SK-N-SH (cell line): ENCODE results near the gene ARL5C. TPM values are rescaled to one million over a fixed set of nuclear protein-coding genes. Genes with fewer than 3 reads are reported as not detected.

Experiments used
- CTCF ChIA-PET: fragments of 300-600, 350-600 bp; formaldehyde crosslinking; extraction: SDS; loops from one replicate; lab custom pipeline; 2021; lab: Yijun Ruan, JAX
- POLR2A ChIA-PET: fragments of 350-600 bp; sonication (Branson Sonifier 250); formaldehyde crosslinking; extraction: SDS; loops from one replicate; lab custom pipeline; 2020; ENCODE audit warnings: antibody characterized with exemption, inconsistent platforms; lab: Yijun Ruan, JAX
- DNase-seq: peaks from one replicate; pipeline ENCODE4 v3.0.0; 2012
- H2AFZ ChIP-seq: fragments of 200-600 bp; sonication (generic); 2 replicates; pipeline ENCODE4 v1.8.1; 2016; ENCODE audit warnings: antibody characterized with exemption, mild to moderate bottlenecking, low read depth
- H3F3A ChIP-seq: fragments of 200-600 bp; sonication (generic); replicated peaks from 2 replicates; pipeline ENCODE3; 2016; ENCODE audit warnings: antibody characterized with exemption, mild to moderate bottlenecking; ENCODE audit not compliant: insufficient read depth
- H3K27ac ChIP-seq, 2 experiments: fragments of 200-500 bp in 1 of 2; fragments of 200-600 bp in 1 of 2; sonication (Bioruptor generic) in 1 of 2; sonication (generic), shearing (Covaris generic) in 1 of 2; 2 replicates each; pipeline versions ENCODE4 v1.5.1 to v1.6.1; 2014 to 2016; ENCODE audit warnings: low read depth in 2 of 2, inconsistent platforms in 1 of 2, low read length in 1 of 2, mild to moderate bottlenecking in 1 of 2, mixed read lengths in 1 of 2
- H3K27me3 ChIP-seq: fragments of 200-600 bp; sonication (generic), shearing (Covaris generic); 2 replicates; pipeline ENCODE4 v1.6.1; 2016; ENCODE audit warnings: mixed run types; ENCODE audit not compliant: insufficient read depth
- H3K36me3 ChIP-seq, 2 experiments: fragments of 200-500 bp in 1 of 2; fragments of 200-600 bp in 1 of 2; sonication (Bioruptor generic) in 1 of 2; sonication (generic) in 1 of 2; replicated peaks in 1 of 2; 2 replicates each; pipeline versions ENCODE3 to v1.5.1; 2014 to 2016; ENCODE audit warnings: low read length in 1 of 2, mild to moderate bottlenecking in 1 of 2; ENCODE audit not compliant: insufficient read depth in 2 of 2, control insufficient read depth in 1 of 2
- H3K4me1 ChIP-seq, 2 experiments: fragments of 200-500 bp in 1 of 2; fragments of 200-600 bp in 1 of 2; sonication (Bioruptor generic) in 1 of 2; sonication (generic), shearing (Covaris generic) in 1 of 2; 2 replicates each; pipeline versions ENCODE4 v1.5.1 to v1.6.1; 2014 to 2016; ENCODE audit warnings: low read depth in 1 of 2, low read length in 1 of 2, mixed run types in 1 of 2; ENCODE audit not compliant: insufficient read depth in 2 of 2, control insufficient read depth in 1 of 2
- H3K4me2 ChIP-seq: fragments of 200-600 bp; sonication (generic), shearing (Covaris generic); 2 replicates; pipeline ENCODE4 v1.6.1; 2017; ENCODE audit warnings: mixed run types
- H3K4me3 ChIP-seq, 2 experiments: fragments of 200-500 bp in 1 of 2; fragments of 200-600 bp in 1 of 2; sonication (Bioruptor generic) in 1 of 2; sonication (generic), shearing (Covaris generic) in 1 of 2; 2 replicates each; pipeline versions ENCODE4 v1.5.1 to v1.8.1; 2014 to 2016; ENCODE audit warnings: low read depth in 2 of 2, inconsistent platforms in 1 of 2, low read length in 1 of 2, mild to moderate bottlenecking in 1 of 2, mixed read lengths in 1 of 2, moderate library complexity in 1 of 2
- H3K79me2 ChIP-seq: fragments of 200-600 bp; sonication (generic); 2 replicates; pipeline ENCODE4 v1.8.1; 2017; ENCODE audit warnings: mild to moderate bottlenecking; ENCODE audit not compliant: insufficient read depth
- H3K9ac ChIP-seq: fragments of 200-600 bp; sonication (generic); 2 replicates; pipeline ENCODE4 v1.6.1; 2017; ENCODE audit warnings: mixed run types
- H3K9me2 ChIP-seq: fragments of 200-600 bp; sonication (generic); 2 replicates; pipeline ENCODE4 v1.6.1; 2017; ENCODE audit warnings: mixed run types
- H3K9me3 ChIP-seq: fragments of 200-600 bp; sonication (generic); 2 replicates; pipeline ENCODE4 v1.6.1; 2017; ENCODE audit warnings: mixed run types, mild to moderate bottlenecking, moderate library complexity
- H4K20me1 ChIP-seq: fragments of 200-600 bp; sonication (generic); 2 replicates; pipeline ENCODE4 v1.6.1; 2017; ENCODE audit warnings: mild to moderate bottlenecking, mixed run types; ENCODE audit not compliant: insufficient read depth
- CHD2 ChIP-seq: fragments of 150-350 bp; IDR thresholded peaks from 2 replicates; pipeline ENCODE4 v1.6.1; 2018; ENCODE audit warnings: low read length; ENCODE audit not compliant: partially characterized antibody
- CTCF ChIP-seq: fragments of 200-600 bp; sonication (generic); IDR thresholded peaks from 2 replicates; pipeline ENCODE4 v1.6.1; 2017; ENCODE audit warnings: antibody characterized with exemption, mild to moderate bottlenecking, moderate library complexity
- ELF1 ChIP-seq: IDR thresholded peaks from 2 replicates; pipeline ENCODE4 v1.4.0; 2012
- EZH2phosphoT487 ChIP-seq: fragments of 200-600 bp; sonication (generic); IDR thresholded peaks from 2 replicates; pipeline ENCODE4 v1.6.1; 2017; ENCODE audit warnings: low read depth, mixed run types, mild to moderate bottlenecking, antibody characterized with exemption, moderate library complexity, borderline replicate concordance
- FOSL2 ChIP-seq: IDR thresholded peaks from 2 replicates; pipeline ENCODE4 v1.4.0; 2012; ENCODE audit warnings: low read depth, mild to moderate bottlenecking, moderate library complexity, borderline replicate concordance
- FOXJ3 ChIP-seq: sonication (generic); formaldehyde crosslinking; IDR thresholded peaks from 2 replicates; pipeline ENCODE4 v1.5.1; 2020; ENCODE audit warnings: mild to moderate bottlenecking, missing genetic modification reagents
- GABPA ChIP-seq: IDR thresholded peaks from 2 replicates; pipeline ENCODE4 v1.4.0; 2012; ENCODE audit warnings: low read depth, mild to moderate bottlenecking
- JUND ChIP-seq: IDR thresholded peaks from 2 replicates; pipeline ENCODE4 v1.4.0; 2012
- MEF2A ChIP-seq: IDR thresholded peaks from 2 replicates; pipeline ENCODE4 v1.4.0; 2012; ENCODE audit warnings: low read depth, borderline replicate concordance
- MXI1 ChIP-seq: IDR thresholded peaks from 2 replicates; pipeline ENCODE4 v1.6.1; 2012; ENCODE audit warnings: mild to moderate bottlenecking, low read depth, low read length, improper control_type of control experiment
- POLR2AphosphoS5 ChIP-seq: IDR thresholded peaks from 2 replicates; pipeline ENCODE4 v1.6.1; 2012; ENCODE audit warnings: low read depth, low read length
- RXRA ChIP-seq: IDR thresholded peaks from 2 replicates; pipeline ENCODE4 v1.4.0; 2012; ENCODE audit warnings: low read depth, mild to moderate bottlenecking, borderline replicate concordance
- SMC3 ChIP-seq: IDR thresholded peaks from 2 replicates; pipeline ENCODE4 v1.6.1; 2012; ENCODE audit warnings: low read depth, low read length, improper control_type of control experiment
- TAF1 ChIP-seq: IDR thresholded peaks from 2 replicates; pipeline ENCODE4 v1.6.1; 2012; ENCODE audit warnings: low read depth, mild to moderate bottlenecking, low read length, moderate library complexity, borderline replicate concordance
- YY1 ChIP-seq: IDR thresholded peaks from 2 replicates; pipeline ENCODE4 v1.4.0; 2012; ENCODE audit warnings: low read depth, mild to moderate bottlenecking
- WGBS: methylation state at CpG from one replicate; pipeline ENCODE4 v1.1.6; 2017; ENCODE audit warnings: low lambda C conversion rate; 5-methylcytosine and 5-hydroxymethylcytosine counted together
- polyA plus RNA-seq, 3 experiments: library from polyadenylated mRNA; depleted of rRNA; stranded (reverse); fragments of >200 nt; gene quantifications; 2 replicates each; pipeline ENCODE4 v1.2.3, GENCODE V29; 2012
- TF ChIP-seq, protein P1 (sequence below): IDR thresholded peaks from 2 replicates; pipeline ENCODE4 v1.4.0; 2012; ENCODE audit warnings: low read depth, borderline replicate concordance
- TF ChIP-seq, protein P2 (sequence below): IDR thresholded peaks from 2 replicates; pipeline ENCODE4 v1.4.0; 2012; ENCODE audit warnings: low read depth, borderline replicate concordance
- TF ChIP-seq, protein P3 (sequence below): fragments of 150-350 bp; IDR thresholded peaks from 2 replicates; pipeline ENCODE4 v1.6.1; 2016; ENCODE audit warnings: mild to moderate bottlenecking, low read depth, low read length

ARL5C gene
- polyA plus RNA-seq, 1 of the 3 experiments (the other 2 are of a cell fraction) = not detected

DNA sequence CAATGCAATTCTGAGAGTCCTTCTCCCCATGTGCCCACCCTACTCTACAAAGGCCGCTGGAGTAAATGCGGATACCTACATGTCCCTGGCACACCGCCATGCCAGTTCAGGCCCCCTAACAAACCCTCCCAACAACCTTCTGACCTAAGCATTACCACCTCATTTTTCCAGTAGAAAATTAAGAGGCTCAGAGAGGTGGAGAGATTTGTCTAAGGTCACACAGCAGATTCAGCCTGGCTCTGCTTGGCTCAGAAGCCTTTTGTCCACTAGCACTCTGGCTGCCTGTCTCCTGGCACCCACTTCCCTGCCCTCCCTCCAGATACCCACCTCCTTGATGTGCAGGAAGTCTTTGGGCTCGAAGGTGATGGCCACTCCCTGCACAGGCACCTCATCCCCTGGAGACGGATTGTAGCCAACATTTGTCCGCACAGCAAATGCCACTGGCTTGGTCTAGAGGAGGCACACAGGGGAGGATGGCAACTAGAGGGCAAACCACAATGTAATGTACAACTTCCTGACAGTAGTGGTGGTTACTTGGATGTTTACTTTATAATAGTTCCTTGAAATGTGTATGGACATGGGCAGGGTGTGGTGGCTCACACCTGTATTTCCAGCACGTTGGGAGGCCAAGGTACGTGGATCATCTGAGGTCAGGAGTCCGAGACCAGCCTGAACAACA is 21.3 kb upstream of the ARL5C start:
- H3K4me1 ChIP-seq = no peaks in the 10 kb centered on the region
- no peaks in the 10 kb centered on the region for H3K79me2 ChIP-seq
- H2AFZ ChIP-seq = no peak overlapping the region
- ChIA-PET CTCF (interaction anchor here (1.4 to 29.0 kb wide), 5 partner anchors 7 to 204 kb away, joined by 5 to 781 read pairs (median 6); no protein-coding TSS in a partner anchor), POLR2A (no interaction called here)
- no peak overlapping the region for H3K9ac ChIP-seq
- no peaks in the 10 kb centered on the region for H3K9me3 ChIP-seq
- no peak overlapping the region for H3K27ac ChIP-seq
- no peak for TF ChIP-seq EZH2phosphoT487
- TF ChIP-seq JUND = no peak
- TF ChIP-seq POLR2AphosphoS5 = no peak
- no peak for TF ChIP-seq CTCF
- no peak for TF ChIP-seq MEF2A
- no peak for TF ChIP-seq FOSL2
- TF ChIP-seq, protein P1, sequence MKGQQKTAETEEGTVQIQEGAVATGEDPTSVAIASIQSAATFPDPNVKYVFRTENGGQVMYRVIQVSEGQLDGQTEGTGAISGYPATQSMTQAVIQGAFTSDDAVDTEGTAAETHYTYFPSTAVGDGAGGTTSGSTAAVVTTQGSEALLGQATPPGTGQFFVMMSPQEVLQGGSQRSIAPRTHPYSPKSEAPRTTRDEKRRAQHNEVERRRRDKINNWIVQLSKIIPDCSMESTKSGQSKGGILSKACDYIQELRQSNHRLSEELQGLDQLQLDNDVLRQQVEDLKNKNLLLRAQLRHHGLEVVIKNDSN = no peak
- TF ChIP-seq RXRA = no peak
- no peak for TF ChIP-seq YY1
- TF ChIP-seq CHD2 = no peak
- no peak for TF ChIP-seq SMC3
- no peak for TF ChIP-seq MXI1
- no peak for TF ChIP-seq GABPA
- no peaks in the 10 kb centered on the region for H3F3A ChIP-seq
- 95% methylated on average over 9 of the region's 9 CpGs for WGBS
- no peak for DNase-seq
- no peaks in the 10 kb centered on the region for H4K20me1 ChIP-seq
- H3K4me2 ChIP-seq = no peak overlapping the region
- no peak overlapping the region for H3K4me3 ChIP-seq
- no peaks in the 10 kb centered on the region for H3K27me3 ChIP-seq
- no peaks in the 10 kb centered on the region for H3K9me2 ChIP-seq
- H3K36me3 ChIP-seq = peaks cover 28 to 41% of the 10 kb centered on the region in 2 experiments

GRCh38 chr17:39186481-39187002 is 20.6 kb upstream of the ARL5C start:
- peaks cover 31 to 36% of the 10 kb centered on the region in 2 experiments for H3K36me3 ChIP-seq
- CTCF ChIA-PET = interaction anchor here (1.4 to 2.2 kb wide), 4 partner anchors 8 to 203 kb away, joined by 5 to 23 read pairs (median 6); no protein-coding TSS in a partner anchor
- 96% methylated on average over 14 of the region's 15 CpGs for WGBS
- H4K20me1 ChIP-seq = no peaks in the 10 kb centered on the region
- no peak for DNase-seq
- no peaks in the 10 kb centered on the region for H3K27me3 ChIP-seq
- H3K4me3 ChIP-seq = no peak overlapping the region
- H3K27ac ChIP-seq = no peak overlapping the region
- no peaks in the 10 kb centered on the region for H3K79me2 ChIP-seq
- H3K4me1 ChIP-seq = no peaks in the 10 kb centered on the region
- H3K9ac ChIP-seq = no peak overlapping the region
- no peaks in the 10 kb centered on the region for H3F3A ChIP-seq
- POLR2A ChIA-PET = no interaction called here
- H2AFZ ChIP-seq = no peak overlapping the region
- no peaks in the 10 kb centered on the region for H3K9me3 ChIP-seq
- no peaks in the 10 kb centered on the region for H3K9me2 ChIP-seq
- H3K4me2 ChIP-seq = no peak overlapping the region
- TF ChIP-seq GABPA (no peak), EZH2phosphoT487 (no peak), CTCF (no peak), TAF1 (no peak), MEF2A (no peak), YY1 (no peak), FOXJ3 (CRISPR knock-in tag) (no peak), MXI1 (no peak), ELF1 (no peak)
- TF ChIP-seq, protein P2, sequence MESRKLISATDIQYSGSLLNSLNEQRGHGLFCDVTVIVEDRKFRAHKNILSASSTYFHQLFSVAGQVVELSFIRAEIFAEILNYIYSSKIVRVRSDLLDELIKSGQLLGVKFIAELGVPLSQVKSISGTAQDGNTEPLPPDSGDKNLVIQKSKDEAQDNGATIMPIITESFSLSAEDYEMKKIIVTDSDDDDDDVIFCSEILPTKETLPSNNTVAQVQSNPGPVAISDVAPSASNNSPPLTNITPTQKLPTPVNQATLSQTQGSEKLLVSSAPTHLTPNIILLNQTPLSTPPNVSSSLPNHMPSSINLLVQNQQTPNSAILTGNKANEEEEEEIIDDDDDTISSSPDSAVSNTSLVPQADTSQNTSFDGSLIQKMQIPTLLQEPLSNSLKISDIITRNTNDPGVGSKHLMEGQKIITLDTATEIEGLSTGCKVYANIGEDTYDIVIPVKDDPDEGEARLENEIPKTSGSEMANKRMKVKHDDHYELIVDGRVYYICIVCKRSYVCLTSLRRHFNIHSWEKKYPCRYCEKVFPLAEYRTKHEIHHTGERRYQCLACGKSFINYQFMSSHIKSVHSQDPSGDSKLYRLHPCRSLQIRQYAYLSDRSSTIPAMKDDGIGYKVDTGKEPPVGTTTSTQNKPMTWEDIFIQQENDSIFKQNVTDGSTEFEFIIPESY = no peak
- TF ChIP-seq, protein P3, sequence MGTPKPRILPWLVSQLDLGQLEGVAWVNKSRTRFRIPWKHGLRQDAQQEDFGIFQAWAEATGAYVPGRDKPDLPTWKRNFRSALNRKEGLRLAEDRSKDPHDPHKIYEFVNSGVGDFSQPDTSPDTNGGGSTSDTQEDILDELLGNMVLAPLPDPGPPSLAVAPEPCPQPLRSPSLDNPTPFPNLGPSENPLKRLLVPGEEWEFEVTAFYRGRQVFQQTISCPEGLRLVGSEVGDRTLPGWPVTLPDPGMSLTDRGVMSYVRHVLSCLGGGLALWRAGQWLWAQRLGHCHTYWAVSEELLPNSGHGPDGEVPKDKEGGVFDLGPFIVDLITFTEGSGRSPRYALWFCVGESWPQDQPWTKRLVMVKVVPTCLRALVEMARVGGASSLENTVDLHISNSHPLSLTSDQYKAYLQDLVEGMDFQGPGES = no peak
